ENCODE data around the gene OSBPL10.
A peak's percentile ranks its signal among the peaks of the same experiment; 100 is the strongest.

Gene OSBPL10

GRCh38 chr3:31754575-31755278, 226.3 kb downstream of the OSBPL10 start (continued):
- no peak for TF ChIP-seq CREB5 (CRISPR knock-in tag; IDR thresholded peaks at IDR 0.05; ENCODE audit: low read depth)
- TF ChIP-seq ISL1 (CRISPR knock-in tag; IDR thresholded peaks at IDR 0.05): no peak
- TF ChIP-seq TCF4 (CRISPR knock-in tag; IDR thresholded peaks at IDR 0.05; ENCODE audit: borderline replicate concordance): no peak
- no peak for TF ChIP-seq CSRNP3 (CRISPR knock-in tag; IDR thresholded peaks at IDR 0.05)
- TF ChIP-seq ARNTL (CRISPR knock-in tag; IDR thresholded peaks at IDR 0.05; ENCODE audit: borderline replicate concordance, low read depth): no peak
- no peak for TF ChIP-seq RARB (CRISPR knock-in tag; IDR thresholded peaks at IDR 0.05)

- no peak for TF ChIP-seq TOX (CRISPR knock-in tag; IDR thresholded peaks at IDR 0.05; ENCODE audit: borderline replicate concordance)
- no peak for TF ChIP-seq ZC3H10 (CRISPR knock-in tag; IDR thresholded peaks at IDR 0.05)
- TF ChIP-seq SNAI2 (CRISPR knock-in tag; IDR thresholded peaks at IDR 0.05): no peak
- TF ChIP-seq POU6F1 (CRISPR knock-in tag; IDR thresholded peaks at IDR 0.05; ENCODE audit: borderline replicate concordance, low read depth): no peak
- TF ChIP-seq TSHZ2 (CRISPR knock-in tag; IDR thresholded peaks at IDR 0.05): no peak
- TF ChIP-seq OSR1 (CRISPR knock-in tag; IDR thresholded peaks at IDR 0.05): no peak
- no peak for ATAC-seq
Measured at GRCh38 chr3:31753050-31753425, 228.0 kb downstream of the OSBPL10 start.

- TF ChIP-seq TCF4 (CRISPR knock-in tag; IDR thresholded peaks at IDR 0.05; ENCODE audit: borderline replicate concordance) (peak; percentile 76; the same call in 1 of the 2 replicates), TSHZ2 (CRISPR knock-in tag; IDR thresholded peaks at IDR 0.05) (0 out of 2 replicates have a peak, but pooled peaks have one; percentile 16), ESRRG (CRISPR knock-in tag; IDR thresholded peaks at IDR 0.05) (no peak)
- ATAC-seq: no peak
Measured at GRCh38 chr3:31752305-31753049, 228.6 kb downstream of the OSBPL10 start.

- ATAC-seq: no peak
- TF ChIP-seq TSHZ2 (CRISPR knock-in tag; IDR thresholded peaks at IDR 0.05) (no peak), TOX (CRISPR knock-in tag; IDR thresholded peaks at IDR 0.05; ENCODE audit: borderline replicate concordance) (no peak), SNAI2 (CRISPR knock-in tag; IDR thresholded peaks at IDR 0.05) (no peak), TCF4 (CRISPR knock-in tag; IDR thresholded peaks at IDR 0.05; ENCODE audit: borderline replicate concordance) (no peak), RARB (CRISPR knock-in tag; IDR thresholded peaks at IDR 0.05) (no peak), CSRNP3 (CRISPR knock-in tag; IDR thresholded peaks at IDR 0.05) (no peak), ISL1 (CRISPR knock-in tag; IDR thresholded peaks at IDR 0.05) (no peak), ZFP3 (CRISPR knock-in tag; IDR thresholded peaks at IDR 0.05) (no peak), CREB5 (CRISPR knock-in tag; IDR thresholded peaks at IDR 0.05; ENCODE audit: low read depth) (no peak), PPARA (CRISPR knock-in tag; IDR thresholded peaks at IDR 0.05; ENCODE audit: borderline replicate concordance) (no peak)
Measured at GRCh38 chr3:31750341-31750740, 230.7 kb downstream of the OSBPL10 start.

Measured in SK-N-SH treated with all-trans-retinoic acid at 6 μM for 48 hours (cell line).